Mesenchymal stem cell (in vitro differentiated cells and primary cell): ENCODE measurements around the gene CNTNAP2.
"Not testable (repeated sequence)": the region's sequence is repeated elsewhere in the genome, so short reads cannot be mapped to it uniquely, and the experiment has no call there.

ENCODE experiments used
- DNase-seq: peaks from one replicate; pipeline ENCODE4 v3.0.0-alpha.2; 2013
- H2AFZ ChIP-seq: one replicate; pipeline ENCODE4 v1.6.1; 2013; ENCODE audit warnings: low read depth, mild to moderate bottlenecking, control low read depth, inconsistent platforms, low read length, moderate library complexity
- H2AK5ac ChIP-seq: 2 replicates; pipeline ENCODE4 v1.6.1; 2013; ENCODE audit warnings: low read length, moderate library complexity, mild to moderate bottlenecking, inconsistent platforms; ENCODE audit not compliant: severe bottlenecking
- H2BK120ac ChIP-seq: one replicate; pipeline ENCODE4 v1.6.1; 2013; ENCODE audit warnings: low read depth, mild to moderate bottlenecking, inconsistent platforms, low read length, moderate library complexity
- H2BK12ac ChIP-seq, 2 experiments: one replicate each; pipeline ENCODE4 v1.6.1; 2013; ENCODE audit warnings: inconsistent platforms in 2 of 2, low read length in 2 of 2, mild to moderate bottlenecking in 2 of 2, moderate library complexity in 2 of 2, control low read depth in 1 of 2
- H2BK15ac ChIP-seq: one replicate; pipeline ENCODE4 v1.6.1; 2013; ENCODE audit warnings: mild to moderate bottlenecking, low read depth, inconsistent platforms; ENCODE audit not compliant: poor library complexity, severe bottlenecking
- H2BK5ac ChIP-seq: 2 replicates; pipeline ENCODE4 v1.6.1; 2013; ENCODE audit warnings: low read depth, mild to moderate bottlenecking, low read length, control low read depth, inconsistent platforms; ENCODE audit not compliant: poor library complexity, severe bottlenecking
- H3K14ac ChIP-seq, 2 experiments: one replicate each; pipeline ENCODE4 v1.6.1; 2013; ENCODE audit warnings: inconsistent platforms in 2 of 2, low read length in 2 of 2, control low read depth in 1 of 2, mild to moderate bottlenecking in 1 of 2, moderate library complexity in 1 of 2
- H3K18ac ChIP-seq, 2 experiments: one replicate each; pipeline ENCODE4 v1.6.1; 2013; ENCODE audit warnings: inconsistent platforms in 2 of 2, low read length in 2 of 2, control low read depth in 1 of 2, low read depth in 1 of 2, mild to moderate bottlenecking in 1 of 2
- H3K23ac ChIP-seq, 2 experiments: one replicate each; pipeline ENCODE4 v1.6.1; 2013; ENCODE audit warnings: inconsistent platforms in 2 of 2, low read length in 2 of 2, mild to moderate bottlenecking in 2 of 2, moderate library complexity in 2 of 2, control low read depth in 1 of 2
- H3K27ac ChIP-seq: 2 replicates; pipeline ENCODE4 v1.5.1; 2013; ENCODE audit warnings: mild to moderate bottlenecking, moderate library complexity, low read length, control low read depth, inconsistent platforms; ENCODE audit not compliant: poor library complexity, severe bottlenecking
- H3K27me3 ChIP-seq, 2 experiments: 2 replicates each; pipeline versions ENCODE4 v1.6.1 to v1.7.0; 2013; ENCODE audit warnings: low read length in 2 of 2, mild to moderate bottlenecking in 2 of 2, moderate library complexity in 2 of 2, control low read depth in 1 of 2, inconsistent platforms in 1 of 2; ENCODE audit not compliant: control insufficient read depth in 1 of 2, insufficient read depth in 1 of 2
- H3K36me3 ChIP-seq, 2 experiments: 2 replicates each; pipeline versions ENCODE4 v1.6.1 to v1.7.0; 2013; ENCODE audit warnings: low read length in 2 of 2, control low read depth in 1 of 2, inconsistent platforms in 1 of 2, low read depth in 1 of 2, mild to moderate bottlenecking in 1 of 2; ENCODE audit not compliant: insufficient read depth in 2 of 2, control insufficient read depth in 1 of 2
- H3K4ac ChIP-seq, 2 experiments: one replicate each; pipeline ENCODE4 v1.6.1; 2013; ENCODE audit warnings: inconsistent platforms in 2 of 2, low read length in 2 of 2, mild to moderate bottlenecking in 2 of 2, moderate library complexity in 2 of 2, control low read depth in 1 of 2, low read depth in 1 of 2
- H3K4me1 ChIP-seq: 2 replicates; pipeline ENCODE4 v1.6.1; 2013; ENCODE audit warnings: low read depth, low read length, control low read depth; ENCODE audit not compliant: control insufficient read depth, insufficient read depth
- H3K4me2 ChIP-seq: 2 replicates; pipeline ENCODE4 v1.6.1; 2013; ENCODE audit warnings: low read length, mild to moderate bottlenecking, inconsistent platforms; ENCODE audit not compliant: poor library complexity, severe bottlenecking
- H3K4me3 ChIP-seq, 2 experiments: 2 replicates each; pipeline versions ENCODE4 v1.5.1 to v1.7.0; 2013; ENCODE audit warnings: low read length in 2 of 2, mild to moderate bottlenecking in 2 of 2, control low read depth in 1 of 2, low read depth in 1 of 2; ENCODE audit not compliant: insufficient read depth in 1 of 2
- H3K79me1 ChIP-seq: replicated peaks from 2 replicates; pipeline ENCODE4 v1.6.1; 2013; ENCODE audit warnings: mild to moderate bottlenecking, control low read depth, low read length, inconsistent platforms; ENCODE audit not compliant: poor library complexity, severe bottlenecking
- H3K9ac ChIP-seq: 2 replicates; pipeline ENCODE4 v1.7.0; 2013; ENCODE audit warnings: mild to moderate bottlenecking, low read length, moderate library complexity
- H3K9me3 ChIP-seq: 2 replicates; pipeline ENCODE4 v1.7.0; 2013; ENCODE audit warnings: mild to moderate bottlenecking, low read length; ENCODE audit not compliant: control insufficient read depth
- H4K8ac ChIP-seq: one replicate; pipeline ENCODE4 v1.6.1; 2013; ENCODE audit warnings: inconsistent platforms, mild to moderate bottlenecking, low read length, moderate library complexity
- H4K91ac ChIP-seq: one replicate; pipeline ENCODE4 v1.6.1; 2013; ENCODE audit warnings: mild to moderate bottlenecking, low read length, inconsistent platforms
- WGBS: methylation state at CpG from one replicate; pipeline ENCODE4 v1.1.7; 2013; ENCODE audit warnings: mixed read lengths; 5-methylcytosine and 5-hydroxymethylcytosine counted together

CNTNAP2 gene

DNA sequence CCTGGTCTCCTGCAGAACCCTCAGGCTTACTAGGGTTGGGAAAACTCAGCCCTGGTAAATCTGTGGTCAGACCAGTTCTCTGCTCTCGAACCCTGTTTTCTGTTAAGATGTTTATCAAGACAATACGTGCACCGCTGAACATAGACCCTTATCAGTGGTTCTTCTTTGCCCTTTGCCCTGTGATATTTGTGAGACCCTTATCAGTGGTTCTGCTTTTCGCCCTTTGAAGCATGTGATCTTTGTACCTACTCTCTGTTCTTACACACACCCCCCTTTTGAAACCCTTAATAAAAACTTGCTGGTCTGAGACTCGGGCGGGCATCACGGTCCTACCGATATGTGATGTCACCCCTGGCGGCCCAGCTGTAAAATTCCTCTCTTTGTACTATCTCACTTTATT, 2346.2 kb downstream of the CNTNAP2 start:
- H4K8ac ChIP-seq, H3K4me1 ChIP-seq, DNase-seq, H2AFZ ChIP-seq, H3K79me1 ChIP-seq, H2BK5ac ChIP-seq, H3K14ac ChIP-seq, H2AK5ac ChIP-seq, H4K91ac ChIP-seq, H3K9ac ChIP-seq, H3K4ac ChIP-seq, H2BK15ac ChIP-seq, H2BK120ac ChIP-seq, H3K36me3 ChIP-seq, H3K27ac ChIP-seq, H3K9me3 ChIP-seq, H2BK12ac ChIP-seq, H3K4me2 ChIP-seq, H3K4me3 ChIP-seq, H3K18ac ChIP-seq, H3K27me3 ChIP-seq, H3K23ac ChIP-seq: not testable (repeated sequence)
- WGBS: 90% methylated on average over 9 of the region's 9 CpGs

DNA sequence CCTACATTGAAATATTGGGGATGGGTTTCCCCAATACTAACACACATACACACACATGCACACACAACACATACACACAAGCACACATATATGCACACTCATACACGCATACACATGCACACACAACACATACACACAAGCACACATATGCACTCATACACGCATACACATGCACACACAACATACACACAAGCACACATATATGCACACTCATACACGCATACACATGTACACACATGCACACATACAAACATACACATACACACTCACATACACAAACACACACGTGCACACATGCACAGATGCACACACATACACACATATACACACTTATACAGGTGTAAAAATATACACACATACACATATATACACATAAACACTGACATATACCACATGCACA, 2346.6 kb downstream of the CNTNAP2 start:
- no peak overlapping the region for H3K27ac ChIP-seq
- no peak overlapping the region for H2BK12ac ChIP-seq
- WGBS: 88% methylated on average over 4 of the region's 4 CpGs
- H4K91ac ChIP-seq: peak overlapping the region; percentile 70
- H2AFZ ChIP-seq: no peak overlapping the region
- H3K9ac ChIP-seq: no peak overlapping the region
- no peak overlapping the region for H3K14ac ChIP-seq
- no peak for DNase-seq
- no peak overlapping the region for H3K4ac ChIP-seq
- H3K79me1 ChIP-seq: no peaks in the 10 kb centered on the region
- no peak overlapping the region for H2AK5ac ChIP-seq
- H2BK15ac ChIP-seq: no peak overlapping the region
- no peaks in the 10 kb centered on the region for H3K36me3 ChIP-seq
- H3K23ac ChIP-seq: no peak overlapping the region
- H2BK5ac ChIP-seq: no peak overlapping the region
- H3K18ac ChIP-seq: no peak overlapping the region
- H4K8ac ChIP-seq: no peak overlapping the region
- H3K4me1 ChIP-seq: no peaks in the 10 kb centered on the region
- H3K27me3 ChIP-seq: no peaks in the 10 kb centered on the region
- H3K4me3 ChIP-seq: no peak overlapping the region
- no peak overlapping the region for H2BK120ac ChIP-seq
- H3K9me3 ChIP-seq: no peaks in the 10 kb centered on the region
- H3K4me2 ChIP-seq: no peak overlapping the region

DNA sequence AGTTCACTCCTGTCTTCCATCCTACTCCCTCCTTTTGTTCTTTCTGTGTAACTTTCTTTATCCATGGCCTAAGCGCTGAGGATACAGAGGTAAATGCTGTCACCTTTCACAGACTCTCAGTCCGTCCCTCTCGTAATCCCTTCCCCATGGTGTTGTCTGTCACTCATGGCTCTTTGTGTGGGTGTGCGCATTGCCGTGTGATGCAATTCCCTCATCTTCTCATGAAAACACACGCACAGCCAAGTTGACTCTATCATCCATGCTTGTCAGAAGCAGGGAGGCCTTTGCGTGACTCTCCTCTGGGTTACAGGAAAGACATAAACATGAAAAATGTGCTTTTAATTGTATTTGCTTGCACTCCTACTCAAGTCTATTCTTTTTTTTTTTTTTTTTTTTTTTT, 2348.3 kb downstream of the CNTNAP2 start:
- H3K4ac ChIP-seq: no peak overlapping the region
- H2AK5ac ChIP-seq: no peak overlapping the region
- no peak overlapping the region for H2BK120ac ChIP-seq
- H2BK15ac ChIP-seq: no peak overlapping the region
- H3K4me2 ChIP-seq: no peak overlapping the region
- H4K8ac ChIP-seq: no peak overlapping the region
- H3K4me1 ChIP-seq: no peaks in the 10 kb centered on the region
- 94% methylated on average over 6 of the region's 7 CpGs for WGBS
- H3K27ac ChIP-seq: no peak overlapping the region
- H3K18ac ChIP-seq: no peak overlapping the region
- H3K79me1 ChIP-seq: no peaks in the 10 kb centered on the region
- no peak overlapping the region for H3K23ac ChIP-seq
- no peak overlapping the region for H3K14ac ChIP-seq
- H2AFZ ChIP-seq: no peak overlapping the region
- H3K9me3 ChIP-seq: no peaks in the 10 kb centered on the region
- no peak overlapping the region for H3K4me3 ChIP-seq
- no peaks in the 10 kb centered on the region for H3K27me3 ChIP-seq
- no peak overlapping the region for H2BK12ac ChIP-seq
- H3K9ac ChIP-seq: no peak overlapping the region
- no peak overlapping the region for H2BK5ac ChIP-seq
- no peak for DNase-seq
- H4K91ac ChIP-seq: no peak overlapping the region
- H3K36me3 ChIP-seq: no peaks in the 10 kb centered on the region

DNA sequence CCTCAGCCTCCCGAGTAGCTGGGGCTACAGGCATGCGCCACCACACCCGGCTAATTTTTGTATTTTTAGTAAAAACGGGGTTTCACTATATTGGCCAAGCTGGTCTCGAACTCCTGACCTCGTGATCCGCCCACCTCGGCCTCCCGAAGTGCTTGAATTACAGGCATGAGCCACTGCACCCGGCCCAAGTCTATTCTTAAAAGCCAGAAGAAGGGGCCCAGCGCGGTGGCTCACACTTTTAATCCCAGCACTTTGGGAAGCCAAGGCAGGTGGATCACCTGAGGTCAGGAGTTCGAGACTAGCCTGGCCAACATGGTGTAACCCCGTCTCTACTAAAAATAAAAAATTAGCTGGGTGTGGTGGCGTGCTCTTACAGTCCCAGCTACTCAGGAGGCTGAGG, 2348.8 kb downstream of the CNTNAP2 start:
- not testable (repeated sequence) for H3K36me3 ChIP-seq, H3K14ac ChIP-seq, H3K27me3 ChIP-seq, H2BK15ac ChIP-seq, H2AFZ ChIP-seq, H3K4me1 ChIP-seq, H3K4ac ChIP-seq, H3K9ac ChIP-seq, H4K91ac ChIP-seq, H2AK5ac ChIP-seq, H3K4me3 ChIP-seq, H2BK120ac ChIP-seq, H3K4me2 ChIP-seq, H3K27ac ChIP-seq, H4K8ac ChIP-seq, H3K18ac ChIP-seq, H2BK5ac ChIP-seq, H3K23ac ChIP-seq, DNase-seq, H3K79me1 ChIP-seq, H3K9me3 ChIP-seq, H2BK12ac ChIP-seq
- WGBS: 89% methylated on average over 15 of the region's 15 CpGs
